GM20431 (cell line): Measurements from ENCODE around the gene HOXA13.

Experiments used
- in situ Hi-C: fragments of 300-500 bp; cut with MseI, MboI; formaldehyde crosslinking; loops from one replicate; pipeline ENCODE4 v1.15.0; 2020; ENCODE audit warnings: low sequenced_read_pairs; ENCODE audit not compliant: unreplicated experiment

The HOXA13 gene

GRCh38 chr7:27199849-27200760 lies at the start of gene HOXA13:
HOXA13 (minus strand) TSS chr7:27200091; CDS start chr7:27200077, 14 bp downstream.
- in situ Hi-C loops = loop anchor here (10.0 to 25.0 kb wide), 2 partner anchors 362 to 725 kb away; no protein-coding TSS in a partner anchor

GRCh38 chr7:27248911-27249723 lies 49.2 kb upstream of the HOXA13 start:
- in situ Hi-C loops = no loop called here

- in situ Hi-C loops = no loop called here
These were observed 48.5 kb upstream of the HOXA13 start for GRCh38 chr7:27248427-27248806.

- in situ Hi-C loops = no loop called here
These were observed 47.8 kb upstream of the HOXA13 start for GRCh38 chr7:27247452-27248426.

GRCh38 chr7:27247000-27247399 lies 47.1 kb upstream of the HOXA13 start:
- in situ Hi-C loops = no loop called here

- in situ Hi-C loops = no loop called here
These were observed 46.2 kb upstream of the HOXA13 start for GRCh38 chr7:27245798-27246691.

GRCh38 chr7:27245124-27245797 lies 45.4 kb upstream of the HOXA13 start:
- in situ Hi-C loops = no loop called here

- in situ Hi-C loops = no loop called here
These were observed 44.7 kb upstream of the HOXA13 start for GRCh38 chr7:27244488-27245123.

- in situ Hi-C loops = no loop called here
These were observed 43.7 kb upstream of the HOXA13 start for GRCh38 chr7:27243340-27244163.

GRCh38 chr7:27242555-27243339 lies 42.9 kb upstream of the HOXA13 start, which contains the start of gene EVX1:
EVX1 (plus strand) TSS chr7:27242802; CDS start chr7:27243031, 229 bp downstream.
- in situ Hi-C loops = no loop called here

GRCh38 chr7:27242154-27242553 lies 42.3 kb upstream of the HOXA13 start:
- in situ Hi-C loops = no loop called here

GRCh38 chr7:27241189-27242056 lies 41.5 kb upstream of the HOXA13 start:
- in situ Hi-C loops = no loop called here

- in situ Hi-C loops = no loop called here
These were observed 40.3 kb upstream of the HOXA13 start for GRCh38 chr7:27240015-27240731.

- in situ Hi-C loops = no loop called here
These were observed 39.6 kb upstream of the HOXA13 start for GRCh38 chr7:27239387-27240014.
